ENCODE data around the gene TFAP2E.

DNA sequence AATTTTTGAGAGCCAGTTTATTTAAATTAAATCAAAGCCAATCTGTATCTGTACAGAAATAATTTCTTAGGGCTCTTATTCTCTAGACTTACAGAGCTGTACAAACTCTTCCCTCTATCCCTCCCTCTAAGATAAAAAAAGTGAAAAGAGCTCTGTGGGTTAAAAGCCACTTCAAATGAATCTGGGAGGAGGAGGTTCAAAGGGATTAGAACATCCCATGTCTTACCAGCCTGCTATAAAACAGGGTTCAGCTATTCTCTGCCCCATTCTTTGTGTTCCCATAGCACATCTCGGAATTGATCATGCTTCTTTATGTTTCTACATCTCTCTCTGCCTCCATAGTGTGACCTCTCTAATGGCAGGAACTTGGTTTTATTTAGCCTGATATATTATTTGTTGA is 35.3 kb upstream of the TFAP2E start:
- TF ChIP-seq, protein P1, sequence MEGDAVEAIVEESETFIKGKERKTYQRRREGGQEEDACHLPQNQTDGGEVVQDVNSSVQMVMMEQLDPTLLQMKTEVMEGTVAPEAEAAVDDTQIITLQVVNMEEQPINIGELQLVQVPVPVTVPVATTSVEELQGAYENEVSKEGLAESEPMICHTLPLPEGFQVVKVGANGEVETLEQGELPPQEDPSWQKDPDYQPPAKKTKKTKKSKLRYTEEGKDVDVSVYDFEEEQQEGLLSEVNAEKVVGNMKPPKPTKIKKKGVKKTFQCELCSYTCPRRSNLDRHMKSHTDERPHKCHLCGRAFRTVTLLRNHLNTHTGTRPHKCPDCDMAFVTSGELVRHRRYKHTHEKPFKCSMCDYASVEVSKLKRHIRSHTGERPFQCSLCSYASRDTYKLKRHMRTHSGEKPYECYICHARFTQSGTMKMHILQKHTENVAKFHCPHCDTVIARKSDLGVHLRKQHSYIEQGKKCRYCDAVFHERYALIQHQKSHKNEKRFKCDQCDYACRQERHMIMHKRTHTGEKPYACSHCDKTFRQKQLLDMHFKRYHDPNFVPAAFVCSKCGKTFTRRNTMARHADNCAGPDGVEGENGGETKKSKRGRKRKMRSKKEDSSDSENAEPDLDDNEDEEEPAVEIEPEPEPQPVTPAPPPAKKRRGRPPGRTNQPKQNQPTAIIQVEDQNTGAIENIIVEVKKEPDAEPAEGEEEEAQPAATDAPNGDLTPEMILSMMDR (IDR thresholded peaks at IDR 0.05; ENCODE audit: low read depth, low read length) = no peak
- TF ChIP-seq POLR2A (IDR thresholded peaks at IDR 0.05; ENCODE audit: extremely low read depth, insufficient read length) (no peak), MYC (IDR thresholded peaks at IDR 0.05; ENCODE audit: low read depth, low read length) (no peak)
- TF ChIP-seq, protein P2, sequence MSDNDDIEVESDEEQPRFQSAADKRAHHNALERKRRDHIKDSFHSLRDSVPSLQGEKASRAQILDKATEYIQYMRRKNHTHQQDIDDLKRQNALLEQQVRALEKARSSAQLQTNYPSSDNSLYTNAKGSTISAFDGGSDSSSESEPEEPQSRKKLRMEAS (IDR thresholded peaks at IDR 0.05; ENCODE audit: low read depth, low read length) = no peak

All from NB4 (cell line).